GM19025 (cell line): ENCODE measurements around the gene DDX52.
"Not testable (repeated sequence)": the region's sequence is repeated elsewhere in the genome, so short reads cannot be mapped to it uniquely, and the experiment has no call there.

ENCODE experiments used
- ATAC-seq: cut with Tn5 transposase; IDR thresholded peaks from one replicate; pipeline ENCODE4 v1.9.1; 2021; ENCODE audit warnings: mild to moderate bottlenecking, low read depth, moderate library complexity; ENCODE audit not compliant: unreplicated experiment

The DDX52 gene

DNA sequence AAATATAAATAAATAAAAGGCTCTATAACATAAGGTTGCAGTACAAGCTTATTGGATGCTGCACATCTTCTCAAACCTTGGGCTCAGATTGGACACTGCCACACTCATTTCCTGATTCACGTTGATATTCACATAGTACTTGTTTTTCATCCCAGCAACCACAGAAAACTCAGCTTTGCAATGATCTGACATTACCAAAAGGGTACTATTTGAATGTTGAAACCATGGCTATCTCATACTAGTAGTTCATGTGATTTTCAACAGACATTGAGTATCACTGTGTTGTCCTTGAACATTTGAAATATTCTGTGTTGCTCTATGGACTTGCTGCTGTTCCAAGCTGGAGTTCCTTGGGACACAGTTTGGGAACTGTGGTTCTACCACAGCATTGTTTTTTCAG lies 14.0 kb upstream of the DDX52 start:
- ATAC-seq = no peak

DNA sequence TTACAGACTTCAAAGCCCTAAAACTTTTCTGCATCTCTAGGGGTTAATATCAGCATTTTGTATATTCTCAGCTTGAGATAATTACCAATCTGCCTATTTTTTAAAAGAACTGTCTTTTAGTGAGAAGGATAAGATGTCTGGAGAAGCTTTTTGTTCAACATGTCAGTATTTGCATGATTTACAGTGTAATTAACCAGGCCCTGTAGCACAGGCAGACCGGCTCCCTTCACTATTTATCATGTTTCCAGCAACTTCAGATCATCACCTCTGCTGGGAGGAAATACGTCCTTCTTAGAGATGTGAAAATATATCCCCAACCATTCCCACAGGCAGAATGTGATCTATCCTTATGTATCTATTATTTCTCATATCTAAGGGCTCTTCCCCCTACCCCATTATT lies 8.6 kb upstream of the DDX52 start:
- ATAC-seq = no peak

DNA sequence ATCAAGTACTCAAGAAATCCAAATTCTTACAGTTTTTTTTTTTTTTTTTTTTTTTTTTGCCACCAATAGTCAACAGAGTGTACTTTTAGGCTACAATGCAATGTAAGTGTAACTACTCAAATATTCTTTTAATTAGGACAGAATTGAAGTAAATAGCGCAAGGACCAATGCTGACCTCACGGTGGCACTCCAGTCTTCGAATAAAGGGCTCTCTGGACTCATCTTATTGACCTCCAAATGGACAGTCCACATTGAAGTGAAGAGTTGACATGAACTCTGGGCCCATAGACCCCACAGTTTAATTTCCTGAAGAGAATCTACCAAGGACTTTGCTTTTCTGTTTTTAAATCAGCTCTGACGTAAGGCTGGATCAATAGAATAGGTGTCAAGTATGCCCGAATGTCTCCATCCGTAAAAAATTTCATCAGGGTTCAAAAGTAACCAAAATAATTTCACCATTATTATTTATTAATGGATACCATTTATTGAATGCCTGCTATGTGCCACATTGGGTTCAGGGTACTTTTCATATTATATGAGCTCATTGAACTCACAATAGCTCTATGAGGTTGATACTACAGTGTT lies 7.3 kb upstream of the DDX52 start:
- ATAC-seq = no peak

DNA sequence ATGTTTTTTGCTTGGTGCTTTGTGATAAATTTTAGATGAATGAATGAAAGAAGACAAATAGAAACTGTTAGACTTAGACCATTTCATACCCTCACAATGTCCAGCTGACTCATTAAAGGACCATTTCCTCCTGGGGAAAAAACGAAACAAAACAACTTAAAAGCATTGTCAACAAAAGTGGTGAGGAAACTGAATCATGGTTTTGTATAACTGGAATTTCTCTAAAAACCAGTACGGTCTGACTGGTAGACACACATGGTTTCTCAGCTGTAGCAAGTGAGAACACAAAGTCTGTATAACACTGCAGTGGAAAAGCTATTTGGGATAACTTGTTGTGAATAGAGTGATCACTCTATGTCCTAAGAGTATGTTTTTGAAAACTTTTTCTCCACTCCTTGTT lies 5.3 kb upstream of the DDX52 start:
- no peak for ATAC-seq

DNA sequence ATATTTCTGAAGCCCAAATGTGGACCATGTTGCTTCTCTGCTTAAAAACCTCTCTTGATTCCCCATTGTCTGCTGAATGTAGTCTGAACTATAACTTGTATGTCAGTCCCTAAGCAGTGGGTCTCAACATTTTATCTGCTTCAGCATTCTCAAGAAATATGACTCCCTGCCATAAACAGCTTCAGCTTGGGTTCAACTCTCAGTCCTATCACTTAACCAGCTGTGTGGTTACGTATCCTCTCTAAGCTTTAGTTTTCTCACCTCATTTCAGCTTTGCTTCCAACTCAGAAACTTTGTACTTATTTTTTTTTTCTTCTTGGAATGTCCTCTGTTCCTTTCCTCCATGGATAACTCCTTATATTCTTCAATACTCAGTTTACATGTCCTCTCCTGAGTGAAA lies 4.6 kb upstream of the DDX52 start:
- no peak for ATAC-seq

DNA sequence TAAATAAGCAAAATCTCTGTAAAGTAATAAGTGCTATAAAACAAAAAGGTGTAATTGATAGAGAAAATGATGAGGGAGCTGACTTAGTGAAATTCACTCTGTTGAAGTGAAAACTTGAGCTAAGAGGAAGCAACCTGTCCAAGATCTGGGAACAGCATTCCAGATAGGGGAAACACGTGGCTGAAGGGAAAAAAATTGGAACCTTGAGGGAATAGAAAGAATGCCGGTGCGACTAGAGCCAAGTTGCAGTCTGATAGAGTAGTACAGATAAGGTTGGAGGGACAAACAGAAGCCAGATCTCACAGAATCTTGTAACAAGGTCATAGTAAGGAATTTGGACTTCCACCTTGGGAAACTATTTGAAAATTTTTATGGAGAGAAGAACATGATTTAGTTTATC lies 623 bp upstream of the DDX52 start:
- no peak for ATAC-seq

DNA sequence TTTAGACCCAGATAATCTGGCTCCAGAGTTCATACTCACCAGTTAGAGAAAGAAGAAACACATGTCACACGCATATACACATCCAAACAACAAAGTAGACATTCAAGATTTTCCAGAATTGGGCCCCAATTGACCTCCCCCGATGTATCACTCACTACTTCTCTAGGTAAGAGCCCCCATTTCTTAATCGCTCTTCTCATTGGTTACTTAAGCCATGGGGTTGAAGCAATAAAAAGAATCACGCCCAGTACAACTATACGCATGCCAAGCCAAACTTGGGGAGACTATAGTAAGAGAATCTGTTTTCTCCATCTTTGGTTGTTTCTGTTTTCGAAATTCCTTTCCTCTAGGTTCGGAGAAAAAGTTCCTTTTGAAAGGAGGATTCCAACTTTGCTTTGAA lies 565 bp downstream of the DDX52 start:
- ATAC-seq = no peak

DNA sequence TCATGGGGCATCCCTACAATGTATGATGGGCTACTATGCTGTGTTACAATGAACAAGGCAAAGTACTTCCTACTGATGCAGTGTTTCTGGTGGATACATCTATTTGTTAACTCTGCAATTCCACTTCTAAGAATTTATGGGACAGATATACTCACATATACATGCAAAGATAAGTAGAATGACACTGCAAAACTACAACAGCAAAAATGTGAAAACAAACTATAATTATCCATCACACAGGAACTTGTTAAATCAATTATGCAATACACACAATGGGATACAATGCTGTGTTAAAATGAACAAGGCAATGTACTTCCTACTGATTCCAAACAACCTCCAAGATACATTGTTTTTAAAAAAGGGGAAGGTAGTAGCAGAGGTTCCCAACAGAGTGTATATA lies 3.2 kb downstream of the DDX52 start:
- no peak for ATAC-seq

DNA sequence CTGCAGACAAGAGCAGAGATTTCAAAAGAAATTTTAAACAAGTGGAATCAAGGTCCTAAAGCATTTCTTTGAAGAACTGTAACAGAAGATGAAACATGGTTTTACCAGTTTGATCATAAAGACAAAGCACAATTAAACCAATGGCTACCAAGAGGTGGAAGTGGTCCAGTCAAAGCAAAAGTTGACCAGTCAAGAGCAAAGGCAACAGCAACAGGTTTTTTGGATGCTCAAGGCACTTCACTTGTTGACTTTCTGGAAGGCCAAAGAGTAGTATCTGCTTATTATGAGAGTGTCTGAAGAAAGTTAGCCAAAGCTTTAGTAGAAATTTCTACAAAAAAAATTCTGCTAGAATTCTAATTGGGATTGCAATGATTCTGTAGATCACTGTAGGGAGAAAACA lies 5.3 kb downstream of the DDX52 start:
- ATAC-seq = no peak

DNA sequence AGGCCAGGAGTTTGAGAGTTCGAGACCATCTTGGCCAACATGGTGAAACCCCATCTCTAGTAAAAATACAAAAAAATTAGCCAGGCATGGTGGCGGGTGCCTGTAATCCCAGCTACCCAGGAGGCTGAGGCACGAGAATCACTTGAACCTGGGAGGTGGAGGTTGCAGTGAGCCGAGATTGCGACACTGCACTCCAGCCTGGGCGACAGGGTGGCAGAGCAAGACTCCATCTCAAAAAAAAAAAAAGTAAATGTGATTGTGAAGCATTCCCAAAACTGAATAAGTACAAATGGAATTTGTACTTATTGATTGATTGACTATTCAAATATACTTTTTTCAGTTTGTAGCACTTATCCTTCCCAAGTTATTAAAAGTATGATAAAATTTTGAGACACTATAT lies 26.8 kb downstream of the DDX52 start:
- ATAC-seq = not testable (repeated sequence)

DNA sequence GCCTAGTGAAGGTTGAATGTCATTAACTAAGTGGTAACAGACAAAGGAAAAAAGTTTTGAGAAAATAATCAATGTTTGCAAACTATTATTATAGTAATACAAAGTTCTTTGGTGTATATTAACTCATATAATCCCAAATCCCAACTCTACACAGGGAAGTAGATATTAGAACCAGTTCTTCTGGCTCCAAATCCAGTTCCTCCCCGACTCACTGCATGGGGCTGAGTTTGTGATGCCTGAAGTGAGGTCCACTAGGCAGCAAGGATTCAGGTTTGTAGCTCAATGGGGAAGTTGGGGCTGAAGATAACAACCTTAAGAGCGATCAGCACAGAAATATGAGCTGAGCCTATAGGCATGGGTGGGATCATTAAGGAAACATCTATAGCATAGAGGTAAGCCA lies 28.4 kb downstream of the DDX52 start:
- no peak for ATAC-seq

DNA sequence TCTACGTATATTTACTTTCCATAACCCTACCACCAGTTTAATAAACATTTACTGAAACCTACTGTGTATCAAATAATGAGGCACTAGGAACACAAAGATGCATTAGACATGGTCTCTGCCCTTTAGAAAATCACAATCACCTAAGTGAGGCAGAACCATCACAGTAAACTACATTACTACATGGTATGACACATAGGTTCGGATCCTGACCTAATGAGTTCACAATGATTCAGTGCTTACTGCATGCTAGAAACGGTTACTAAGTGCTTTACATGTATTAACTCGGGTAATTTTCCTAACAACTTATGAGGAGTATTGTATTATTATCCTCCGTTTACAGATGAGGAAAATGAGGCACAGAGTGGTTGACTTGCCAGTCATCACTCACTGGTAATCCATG lies 28.9 kb downstream of the DDX52 start:
- no peak for ATAC-seq

DNA sequence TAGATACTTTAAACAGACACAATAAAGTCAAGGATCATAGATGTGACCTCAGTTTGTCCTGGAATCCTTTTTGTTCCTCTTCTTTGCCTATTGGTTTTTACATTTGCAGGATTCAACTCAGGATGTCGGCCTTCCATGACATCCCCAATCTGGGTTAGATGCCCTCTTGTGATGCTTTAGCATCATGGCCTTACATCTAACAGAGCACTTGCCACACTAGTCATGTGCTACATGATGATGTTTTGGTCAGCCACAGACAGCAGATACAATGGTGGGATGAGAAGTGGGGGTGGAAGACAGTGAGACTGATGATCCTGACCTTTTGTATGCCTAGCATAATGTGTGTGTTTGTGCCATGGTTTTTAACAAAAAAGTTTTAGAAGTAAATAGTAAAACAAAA lies 32.3 kb downstream of the DDX52 start:
- no peak for ATAC-seq

DNA sequence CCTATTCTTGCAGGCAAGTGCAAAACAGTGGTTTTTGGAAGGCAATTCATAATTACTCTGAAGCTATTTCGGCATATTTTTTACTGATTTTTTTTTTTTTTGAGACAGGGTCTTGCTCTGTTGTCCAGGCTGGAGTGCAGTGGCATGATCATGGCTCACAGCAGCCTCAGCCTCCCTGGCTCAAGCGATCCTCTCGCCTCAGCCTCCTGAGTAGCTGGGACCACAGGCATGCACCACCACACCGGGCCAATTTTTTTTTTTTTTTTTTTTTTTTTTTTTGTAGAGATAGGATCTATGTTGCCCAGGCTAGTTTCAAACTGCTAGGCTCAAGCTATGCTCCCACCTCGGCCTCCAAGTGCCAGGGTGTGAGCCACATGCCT lies 33.2 kb downstream of the DDX52 start:
- ATAC-seq = not testable (repeated sequence)

DNA sequence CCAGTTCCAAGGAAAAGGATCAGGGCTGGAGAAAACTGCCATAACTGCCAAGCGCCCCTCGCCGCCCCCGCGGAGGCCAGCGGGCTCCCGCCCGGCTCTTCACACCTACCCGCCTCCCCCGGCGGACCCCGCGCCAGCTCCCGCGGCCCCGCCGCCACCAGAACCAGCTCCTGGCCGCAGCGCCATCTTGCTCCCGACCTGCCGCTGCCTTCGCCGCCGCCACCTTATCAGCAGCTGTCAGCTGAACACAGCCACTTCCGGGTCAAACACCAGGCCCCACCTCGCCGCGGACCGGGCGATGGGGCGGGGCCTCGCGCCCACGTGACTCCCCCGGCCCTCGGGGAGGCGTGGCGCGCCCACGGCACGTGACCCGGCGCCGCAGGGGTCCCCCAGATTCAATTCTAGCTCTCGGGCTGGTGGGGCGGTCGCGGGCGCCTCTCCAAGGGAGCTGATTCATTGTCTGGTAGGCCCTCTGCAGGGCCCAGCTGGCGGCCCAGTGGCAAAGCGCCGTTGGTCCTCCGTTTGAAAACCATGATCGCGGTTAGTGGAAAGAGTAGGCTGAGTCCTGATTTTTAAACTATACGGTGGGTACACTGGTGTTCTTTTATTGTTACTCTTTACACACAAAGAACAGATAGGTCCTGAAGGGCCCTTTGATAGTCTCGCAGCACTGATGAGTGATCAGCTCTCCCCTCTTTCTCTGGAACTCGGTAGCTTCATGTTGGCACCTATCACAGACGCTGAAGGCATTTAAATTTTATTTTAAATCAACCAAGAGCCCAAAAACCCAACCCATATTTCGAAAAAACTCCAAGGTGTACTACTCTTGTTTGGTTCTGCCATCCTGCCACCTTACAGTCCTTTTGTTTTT lies 33.8 kb downstream of the DDX52 start, which contains the start of gene SYNRG:
SYNRG (minus strand) TSS at position 249 of the 871 bp plus-strand sequence; CDS start at position 186, 63 bp downstream.
- ATAC-seq = peak; percentile 92

DNA sequence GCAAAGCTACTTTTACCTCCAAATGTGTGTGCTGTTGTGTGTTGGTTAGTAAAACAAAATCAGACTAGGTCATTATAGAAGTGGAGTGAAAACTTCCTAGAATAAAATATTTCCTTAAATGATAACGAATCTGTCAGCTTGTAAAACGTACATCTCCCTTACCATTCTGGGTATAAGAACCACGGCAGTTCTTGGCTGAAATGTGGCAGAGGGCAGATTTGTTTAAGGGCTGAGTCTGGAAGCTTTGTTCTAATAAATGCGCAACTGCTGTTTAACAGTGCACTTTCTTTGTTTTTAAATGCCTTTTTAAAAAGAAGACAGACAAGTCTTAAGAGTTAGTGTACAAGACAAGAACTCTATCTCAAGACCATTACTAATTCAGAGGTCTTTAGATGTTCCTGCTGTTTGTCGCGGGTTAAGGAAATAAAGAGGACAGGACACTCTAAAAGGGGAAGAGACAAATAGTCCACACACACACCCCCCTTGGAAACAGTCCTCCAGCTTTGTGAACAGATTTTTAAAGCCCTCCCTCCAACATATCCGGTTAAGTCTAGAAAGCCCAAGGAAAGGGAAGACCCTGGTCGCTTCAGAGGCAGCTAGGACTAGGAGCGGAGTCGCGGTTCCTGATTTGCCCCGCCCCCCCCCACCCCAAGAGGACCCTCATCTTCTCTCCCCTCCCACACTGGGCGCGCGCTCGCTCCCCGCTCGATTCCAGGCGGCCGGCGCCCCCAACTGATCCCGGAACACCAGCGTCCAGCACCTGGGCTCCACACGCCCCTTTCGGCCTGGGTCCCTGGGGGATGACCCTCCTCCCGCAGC lies 34.7 kb downstream of the DDX52 start:
- peak; percentile 14 for ATAC-seq

DNA sequence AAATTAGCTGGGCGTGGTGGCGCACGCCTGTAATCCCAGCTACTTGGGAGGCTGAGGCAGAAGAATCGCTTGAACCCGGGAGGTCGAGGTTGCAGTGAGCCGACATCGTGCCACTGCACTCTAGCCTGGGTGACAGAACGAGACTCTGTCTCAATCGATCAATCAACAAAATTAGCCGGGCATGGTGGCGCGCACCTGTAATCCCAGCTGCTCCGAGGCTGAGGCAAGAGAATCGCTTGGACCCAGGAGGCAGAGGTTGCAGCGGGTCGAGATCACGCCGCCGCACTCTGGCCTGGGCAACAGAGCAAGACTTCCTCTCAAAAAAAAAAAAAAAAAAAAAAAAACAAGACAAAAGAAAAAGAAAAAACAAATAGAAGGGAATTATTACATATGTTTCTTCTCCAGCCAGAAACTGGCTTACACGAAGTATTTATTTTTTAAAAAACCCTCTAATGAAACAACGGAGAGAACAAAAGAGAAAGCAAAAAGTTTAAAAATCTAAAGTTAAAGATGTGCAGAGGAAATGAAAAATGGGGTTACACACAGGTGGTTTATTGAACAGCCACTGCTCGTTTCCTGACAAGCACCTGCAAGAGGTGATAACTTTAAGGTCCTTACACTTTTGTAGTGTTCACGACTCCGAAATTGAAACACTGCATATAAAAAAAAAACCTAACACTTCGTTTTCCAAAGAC lies 35.5 kb downstream of the DDX52 start:
- no peak for ATAC-seq

DNA sequence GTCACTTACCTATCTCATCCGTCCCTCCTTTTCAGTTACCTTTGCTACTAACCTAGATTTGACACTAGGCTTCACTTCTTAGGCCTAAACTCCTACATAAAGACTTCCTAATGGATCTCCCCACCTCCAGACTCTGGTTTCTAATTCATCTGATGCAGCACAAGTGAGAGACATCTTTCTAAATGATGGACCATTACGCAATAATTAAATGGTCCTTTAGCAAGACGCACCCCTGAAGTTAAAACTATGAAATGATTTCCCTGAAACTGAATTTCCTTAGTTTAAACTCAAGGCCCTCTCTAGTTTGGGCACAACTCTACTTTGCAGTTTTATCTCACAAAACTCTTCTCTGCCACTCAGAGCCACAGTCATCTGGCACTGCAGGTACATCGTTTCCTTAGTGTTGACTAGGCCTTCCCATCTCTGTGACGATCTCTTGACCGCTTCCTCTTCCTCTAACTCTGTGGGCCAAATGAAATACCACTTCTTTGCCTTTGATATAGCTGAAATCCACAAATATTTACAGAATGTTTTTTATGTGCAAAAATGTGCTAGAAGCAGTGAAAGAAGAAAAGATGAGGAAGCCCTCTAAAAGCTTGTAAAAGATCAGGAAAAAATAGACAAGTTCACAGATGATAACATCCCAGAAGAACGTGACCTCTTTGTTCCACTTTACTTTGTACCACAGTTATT lies 37.3 kb downstream of the DDX52 start:
- ATAC-seq = no peak

DNA sequence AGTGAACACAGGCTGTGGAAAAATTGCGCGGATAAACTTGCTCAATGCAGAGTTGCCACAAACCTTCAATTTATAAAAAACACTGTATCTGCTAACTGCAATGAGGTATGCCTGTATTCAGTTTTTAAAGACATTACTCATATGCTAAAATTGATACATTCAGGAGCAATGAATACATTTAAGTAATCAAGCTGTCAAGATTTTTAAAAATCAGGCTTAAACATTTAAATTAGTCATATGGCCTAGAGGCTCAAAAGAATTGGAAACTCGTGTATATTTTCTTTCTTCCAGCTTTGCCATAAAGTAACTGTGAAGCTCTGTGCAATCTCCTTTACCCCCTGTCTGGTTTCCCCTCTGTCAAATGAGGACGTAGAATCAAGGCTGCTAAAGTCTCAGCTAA lies 38.2 kb downstream of the DDX52 start:
- ATAC-seq = no peak

DNA sequence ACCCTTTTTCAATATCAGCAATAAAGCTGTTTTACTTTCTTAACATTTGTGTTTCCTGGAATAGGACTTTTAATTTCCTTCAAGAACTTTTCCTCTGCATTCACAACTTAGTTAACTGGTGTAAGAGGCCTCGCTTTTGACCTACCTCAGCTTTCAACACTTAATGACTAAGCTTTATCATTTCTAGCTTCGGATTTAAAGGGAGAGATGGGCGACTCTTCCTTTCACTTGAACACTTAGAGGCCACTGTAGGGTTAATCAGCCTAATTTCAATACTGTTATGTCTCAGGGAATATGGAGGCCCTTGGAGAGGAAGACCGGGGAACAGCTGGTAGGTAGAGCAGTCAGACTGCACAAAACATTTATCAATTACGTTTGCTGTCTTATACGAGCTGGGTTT lies 38.7 kb downstream of the DDX52 start:
- ATAC-seq = no peak
